Glomerular visceral epithelial cell (primary cell): ENCODE results near the gene CFAP221.

ENCODE experiments used
- DNase-seq: peaks from one replicate; pipeline ENCODE4 v3.0.0-alpha.2; 2016; ENCODE audit errors: extremely low spot score

The CFAP221 gene

DNA sequence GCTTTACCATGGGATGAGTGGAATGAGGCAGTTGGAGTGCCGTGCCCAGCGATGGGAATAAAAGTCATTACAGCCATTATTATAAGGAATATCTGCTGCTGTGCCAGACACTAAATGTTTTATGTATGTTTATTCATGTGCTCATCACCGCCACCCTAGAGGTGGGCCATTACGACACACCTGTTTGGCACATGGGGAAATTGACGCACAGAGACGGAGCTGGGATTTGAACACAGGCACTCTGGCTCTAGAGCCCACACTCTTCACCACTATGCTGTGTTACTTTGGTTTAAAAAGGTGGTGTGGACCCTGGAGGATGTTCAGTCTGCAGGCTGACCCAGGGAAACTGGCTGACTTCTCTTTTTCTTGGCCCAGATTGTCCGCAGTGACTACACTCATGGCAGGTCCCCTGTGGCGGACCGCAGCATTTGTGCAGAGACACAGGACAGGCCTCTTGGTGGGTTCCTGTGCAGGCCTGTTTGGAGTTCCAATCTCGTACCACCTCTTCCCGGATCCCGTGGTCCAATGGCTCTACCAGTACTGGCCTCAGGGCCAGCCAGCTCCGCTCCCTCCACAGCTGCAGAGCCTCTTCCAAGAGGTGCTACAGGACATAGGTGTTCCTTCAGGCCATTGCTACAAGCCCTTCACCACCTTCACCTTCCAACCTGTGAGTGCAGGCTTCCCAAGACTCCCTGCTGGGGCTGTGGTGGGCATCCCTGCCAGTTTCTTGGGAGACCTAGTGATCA is 136.4 kb downstream of the CFAP221 start:
- no peak for DNase-seq

DNA sequence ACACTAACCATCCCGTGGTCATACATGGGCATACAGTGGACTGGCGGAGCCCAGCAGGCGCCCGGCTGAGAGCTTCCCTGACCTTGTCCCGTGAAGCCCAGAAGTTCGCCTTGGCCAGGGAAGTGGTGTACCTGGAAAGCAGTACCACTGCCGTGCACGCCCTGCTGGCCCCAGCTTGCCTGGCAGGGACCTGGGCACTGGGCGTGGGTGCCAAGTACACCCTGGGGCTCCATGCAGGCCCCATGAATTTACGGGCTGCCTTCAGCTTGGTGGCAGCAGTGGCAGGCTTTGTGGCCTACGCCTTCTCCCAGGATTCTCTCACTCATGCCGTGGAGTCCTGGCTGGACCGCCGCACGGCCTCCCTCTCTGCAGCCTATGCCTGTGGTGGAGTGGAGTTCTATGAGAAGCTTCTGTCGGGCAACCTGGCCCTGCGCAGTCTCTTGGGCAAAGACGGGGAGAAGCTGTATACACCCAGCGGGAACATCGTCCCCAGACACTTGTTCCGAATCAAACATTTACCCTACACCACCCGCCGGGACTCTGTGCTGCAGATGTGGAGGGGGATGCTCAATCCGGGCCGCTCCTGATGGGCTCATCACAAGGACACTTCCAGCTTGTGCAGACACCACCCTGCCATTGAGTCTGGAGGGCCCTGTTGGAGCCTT is 137.1 kb downstream of the CFAP221 start:
- no peak for DNase-seq

DNA sequence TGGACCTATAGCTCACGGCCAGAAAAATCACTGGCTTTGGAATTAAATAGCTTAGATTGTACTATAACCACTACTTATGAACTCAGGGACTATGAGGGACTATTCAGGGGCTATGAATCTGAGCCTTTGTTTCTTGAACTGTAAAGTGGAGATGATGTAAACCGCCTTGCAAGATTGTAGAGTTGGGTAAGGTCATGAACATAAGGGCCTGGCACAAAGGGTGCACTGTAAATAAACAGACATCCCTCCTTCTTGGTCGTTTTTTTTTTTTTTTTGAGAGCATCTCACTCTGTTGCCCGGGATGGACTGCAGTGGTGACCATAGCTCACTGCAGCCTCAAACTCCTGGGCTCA is 137.6 kb downstream of the CFAP221 start:
- DNase-seq, result no peak

DNA sequence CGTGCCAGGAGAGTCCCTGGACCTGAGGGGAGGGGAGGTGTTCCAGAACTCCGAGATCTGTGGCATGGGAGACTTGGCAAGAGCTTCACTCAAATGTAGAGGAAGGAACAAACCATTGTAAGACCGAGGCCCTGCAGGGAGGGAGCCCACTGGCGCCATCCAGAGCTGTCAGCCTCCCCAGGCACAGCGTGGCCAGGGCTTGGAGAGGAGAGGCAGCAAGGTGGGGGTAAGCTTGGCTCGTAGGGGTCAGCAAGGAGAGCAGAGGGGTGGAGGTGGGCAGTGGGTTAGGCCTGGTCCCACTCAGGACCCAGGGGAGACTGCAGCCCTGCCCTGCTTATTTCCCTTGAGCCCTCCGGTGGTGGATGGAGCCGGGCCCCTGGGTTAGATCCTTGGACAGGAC is 138.3 kb downstream of the CFAP221 start:
- DNase-seq, result no peak

DNA sequence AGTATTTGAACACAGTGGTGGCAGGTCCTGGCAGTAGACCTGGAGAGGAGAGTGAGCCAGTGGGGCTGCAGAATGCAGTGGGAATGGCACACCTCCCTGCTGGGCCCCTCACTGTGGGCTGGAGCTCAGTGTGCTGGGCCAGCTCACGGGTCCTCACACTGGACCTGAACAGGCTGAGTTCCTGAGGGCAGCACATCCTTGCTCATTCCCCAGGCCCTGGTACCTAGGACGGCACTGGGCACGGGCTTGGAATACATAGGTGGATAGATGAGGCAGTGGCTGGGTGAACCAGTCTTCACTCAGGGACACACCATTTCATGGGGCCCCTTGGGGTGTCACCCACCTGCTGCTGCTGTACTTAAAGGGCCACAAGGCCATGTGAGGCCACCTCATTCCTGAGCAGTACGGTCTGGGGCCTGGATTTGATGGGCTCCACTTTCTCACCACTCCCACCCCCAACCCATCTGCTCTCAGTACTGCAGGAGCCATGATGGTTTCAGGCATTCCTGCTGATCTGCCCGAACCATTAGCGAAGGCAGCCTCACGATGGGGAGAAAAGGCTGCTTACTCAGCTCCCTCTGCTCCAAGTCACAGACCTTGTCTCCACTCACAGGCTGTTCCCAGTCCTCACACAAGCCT is 138.9 kb downstream of the CFAP221 start:
- DNase-seq, result no peak

DNA sequence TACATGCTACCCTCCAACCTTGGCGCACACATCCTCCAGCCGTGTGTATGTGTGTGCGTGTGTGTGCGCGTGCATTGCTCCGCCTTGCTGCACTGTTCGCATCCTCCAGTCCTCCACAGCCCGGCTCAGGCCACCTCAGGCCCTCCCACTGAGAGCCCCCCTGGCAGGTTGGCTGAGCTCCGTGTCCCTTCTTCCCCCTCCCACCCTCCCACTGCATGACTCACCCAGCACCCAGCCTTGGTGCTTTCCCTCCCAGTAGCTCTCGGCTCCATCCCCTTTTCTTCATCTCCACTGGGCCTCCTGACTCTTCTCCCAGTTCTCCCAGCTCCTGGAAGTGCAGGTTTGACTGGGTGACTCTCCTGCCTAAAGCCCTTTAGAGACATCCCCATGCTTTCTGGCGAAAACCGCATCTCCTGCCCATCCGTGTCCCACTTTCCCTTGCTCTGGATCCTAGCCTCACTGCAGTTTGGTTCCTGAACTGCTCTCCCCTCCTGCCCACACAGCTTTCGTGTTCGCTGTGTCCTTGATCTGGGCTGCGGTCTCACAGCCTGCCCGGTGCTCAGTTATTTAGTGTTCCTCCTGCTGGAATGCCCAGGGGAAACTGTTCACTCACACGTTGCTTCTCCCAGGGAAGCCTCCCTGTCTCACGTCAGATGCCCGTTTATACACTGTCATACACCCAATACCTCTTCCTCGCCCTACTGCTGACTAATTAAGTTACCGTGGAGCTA is 139.6 kb downstream of the CFAP221 start:
- peak; percentile 78 for DNase-seq

DNA sequence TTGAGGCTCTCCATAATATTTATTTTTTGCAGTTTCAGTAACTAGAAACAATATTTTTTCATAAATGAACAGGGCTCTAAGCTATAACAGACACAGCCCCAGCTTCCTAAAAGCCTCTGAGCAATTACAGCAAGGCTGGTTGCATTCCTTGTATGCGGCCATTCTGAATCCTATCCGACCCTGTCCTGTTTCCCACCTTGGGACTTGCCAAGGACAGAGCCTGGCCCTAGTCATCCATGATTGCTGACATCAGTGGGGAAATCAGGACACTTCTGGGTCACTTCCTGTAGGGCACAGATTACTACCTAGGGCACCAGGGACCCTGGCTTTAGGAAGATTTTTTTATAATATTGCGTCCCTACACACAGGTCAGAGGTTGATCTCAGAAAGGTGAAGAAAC is 140.3 kb downstream of the CFAP221 start:
- DNase-seq, result no peak

DNA sequence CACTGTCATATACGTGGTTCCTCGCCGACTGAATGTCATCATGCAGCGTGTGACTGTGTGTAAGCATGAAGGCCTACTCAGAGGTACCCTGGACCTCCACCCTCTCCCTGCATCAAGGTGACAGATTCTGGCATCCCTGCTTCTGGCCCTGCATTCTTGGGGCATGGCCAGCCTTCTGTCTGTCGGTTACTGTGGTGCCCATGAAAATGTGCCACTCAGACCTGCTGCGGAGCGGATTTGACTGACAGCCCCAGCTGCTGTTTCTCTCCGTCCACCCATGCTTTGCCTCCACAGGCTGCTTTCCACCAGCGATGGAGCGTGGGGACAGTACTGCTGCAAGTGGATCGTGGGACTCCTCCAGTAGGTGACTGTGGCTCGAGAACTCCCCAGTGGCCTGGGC is 144.4 kb downstream of the CFAP221 start:
- DNase-seq, result no peak

DNA sequence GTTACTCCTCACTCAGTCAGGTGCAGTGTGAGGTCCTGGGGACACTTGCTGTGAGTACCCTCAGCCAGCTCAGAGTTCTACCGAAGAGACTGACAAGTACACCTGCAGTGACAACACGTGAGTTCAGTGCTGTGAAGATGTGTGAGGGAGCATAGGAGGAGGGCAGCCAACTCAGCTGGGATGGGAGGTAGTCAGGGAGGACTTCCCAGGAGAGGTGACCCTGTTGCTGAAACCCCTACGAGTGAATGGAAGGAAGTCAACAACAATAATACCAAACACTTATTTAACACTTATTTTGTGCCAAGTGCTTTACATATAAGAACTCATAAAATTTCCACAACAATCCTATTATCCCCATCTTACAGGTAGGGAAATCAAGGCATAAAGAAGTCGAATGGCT is 145.0 kb downstream of the CFAP221 start:
- DNase-seq, result no peak

DNA sequence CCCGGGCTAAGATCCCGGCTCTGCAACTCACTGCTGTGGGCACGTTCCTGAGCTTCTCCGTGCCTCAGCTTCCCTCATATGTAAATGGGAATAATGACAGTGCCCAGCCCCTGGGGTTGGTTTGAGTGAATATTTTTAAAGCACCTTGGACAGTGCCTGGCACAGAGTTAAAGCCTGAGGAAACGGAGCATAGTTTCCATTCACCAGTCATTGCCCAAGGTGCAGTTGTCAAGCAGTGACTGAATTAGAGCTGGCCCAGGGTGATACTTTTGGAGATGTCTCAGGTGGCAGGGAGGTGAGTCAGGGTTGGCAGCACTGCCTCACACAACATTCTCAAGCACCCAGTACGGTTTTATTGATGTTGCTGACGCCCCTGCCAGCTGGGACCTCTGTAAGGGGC is 146.9 kb downstream of the CFAP221 start:
- no peak for DNase-seq

DNA sequence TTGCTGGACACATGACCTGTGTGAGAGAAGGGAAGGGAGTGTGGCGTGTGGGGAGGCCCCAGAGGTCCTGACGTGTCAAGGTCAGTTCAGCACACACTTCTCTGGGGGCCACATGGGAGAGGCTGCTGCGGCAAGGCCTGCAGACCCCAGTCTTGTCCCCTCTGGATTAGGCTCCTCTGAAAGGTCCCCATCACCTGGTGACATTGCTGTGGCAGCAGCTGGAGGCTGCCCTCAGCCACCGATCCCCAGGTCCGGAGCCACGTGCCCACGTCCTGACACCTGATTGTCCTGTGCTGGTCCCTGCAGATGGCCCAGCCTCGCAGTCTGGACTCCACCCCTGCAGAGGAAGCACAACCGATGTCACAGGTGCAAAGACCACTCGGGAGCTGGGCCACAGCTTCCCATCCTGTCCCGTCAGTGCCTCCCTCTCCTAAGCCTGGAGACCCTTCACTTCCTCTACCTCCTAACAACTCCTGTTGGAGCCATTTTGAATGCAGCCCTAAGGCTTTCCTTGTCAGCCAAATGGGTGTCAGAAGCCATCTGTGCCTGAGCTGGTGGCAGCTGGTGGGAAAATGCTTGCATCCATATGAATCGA is 147.5 kb downstream of the CFAP221 start:
- no peak for DNase-seq

DNA sequence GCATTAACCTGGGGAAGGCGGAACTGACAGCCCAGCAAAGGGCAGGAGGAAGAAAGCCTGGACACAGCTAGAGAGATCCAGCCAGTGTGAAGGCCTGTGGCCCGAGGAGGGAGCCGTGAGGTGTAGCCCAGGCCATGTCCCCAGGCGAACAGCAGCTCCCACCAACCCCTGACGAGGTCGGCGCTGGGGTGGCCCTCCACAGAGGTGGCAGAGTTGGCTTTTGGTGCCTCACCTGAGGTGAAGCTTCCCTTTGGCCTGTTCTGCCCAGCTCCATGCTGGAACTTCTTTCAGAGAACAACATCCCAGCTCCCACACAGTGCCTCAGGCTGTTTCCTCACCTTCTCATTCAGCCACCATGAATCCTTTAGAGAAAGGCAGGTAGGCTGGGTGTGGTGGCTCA is 148.1 kb downstream of the CFAP221 start:
- no peak for DNase-seq

DNA sequence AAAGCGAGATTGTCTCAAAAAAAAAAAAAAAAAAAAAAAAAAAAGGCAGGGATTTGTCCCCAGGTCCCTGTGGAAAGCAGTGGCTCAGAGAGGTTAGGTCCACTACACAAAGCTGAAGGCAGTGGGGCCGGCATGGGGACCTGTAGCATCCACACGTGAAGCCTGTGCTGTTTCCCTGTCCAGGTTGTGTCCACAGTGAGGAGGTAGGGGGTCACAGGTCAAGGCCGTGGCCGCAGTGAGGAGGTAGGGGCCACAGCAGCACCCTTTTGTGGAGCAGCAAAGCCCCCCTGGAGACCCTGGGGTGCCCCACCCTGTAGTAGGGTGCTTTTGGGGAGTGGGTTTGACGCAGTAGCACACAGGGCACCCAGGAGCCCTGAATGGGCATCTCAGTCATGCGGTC is 148.7 kb downstream of the CFAP221 start:
- DNase-seq, result no peak

DNA sequence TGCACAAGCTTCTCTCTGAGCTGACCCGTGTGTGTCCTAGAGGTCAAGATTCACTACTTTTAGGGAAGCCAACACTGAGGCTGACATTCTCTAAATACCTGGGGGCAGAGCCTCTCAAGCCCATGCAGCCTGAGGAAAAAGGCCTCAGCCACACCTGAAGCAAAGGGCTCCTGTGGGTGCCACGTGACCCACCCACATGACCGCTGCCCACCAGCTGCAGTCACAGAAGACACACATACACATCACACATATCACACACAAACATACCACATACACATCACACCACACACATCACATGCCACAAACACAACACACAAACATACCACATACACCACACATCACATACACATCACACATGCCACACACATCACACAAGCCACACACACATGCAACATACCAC is 149.3 kb downstream of the CFAP221 start:
- no peak for DNase-seq

DNA sequence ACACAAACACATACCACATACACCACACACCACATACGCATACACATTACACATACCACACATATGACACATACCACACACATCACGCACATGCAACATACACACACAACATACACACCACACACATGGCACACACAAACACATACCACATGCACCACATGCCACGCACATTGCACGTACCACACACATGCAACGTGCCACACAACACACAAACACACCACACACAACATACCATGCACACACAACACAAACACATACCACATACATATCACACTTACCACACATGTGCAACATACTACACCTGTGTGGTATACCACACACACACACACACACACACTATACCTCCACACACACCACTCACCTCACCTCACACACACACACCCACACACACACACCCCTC is 149.7 kb downstream of the CFAP221 start:
- no peak for DNase-seq

DNA sequence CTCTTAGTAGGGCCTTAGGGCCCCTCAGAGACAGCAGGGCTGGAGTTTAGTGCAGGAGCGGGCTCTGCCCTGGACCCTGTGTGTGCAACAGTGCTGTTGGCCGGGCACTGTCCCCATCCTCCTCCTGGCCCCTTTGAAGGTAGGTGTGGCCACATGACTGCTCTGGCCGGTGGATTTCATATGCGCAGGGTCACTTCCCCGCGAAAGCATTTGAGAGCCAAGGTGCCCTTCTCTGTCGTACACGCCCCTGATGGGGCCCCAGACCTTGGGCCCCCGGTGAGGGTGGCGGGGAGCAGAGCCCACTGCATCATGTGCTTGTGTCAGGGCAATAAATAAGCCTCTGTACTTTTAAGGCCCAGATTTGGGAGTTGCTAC is 150.2 kb downstream of the CFAP221 start:
- DNase-seq, result no peak

DNA sequence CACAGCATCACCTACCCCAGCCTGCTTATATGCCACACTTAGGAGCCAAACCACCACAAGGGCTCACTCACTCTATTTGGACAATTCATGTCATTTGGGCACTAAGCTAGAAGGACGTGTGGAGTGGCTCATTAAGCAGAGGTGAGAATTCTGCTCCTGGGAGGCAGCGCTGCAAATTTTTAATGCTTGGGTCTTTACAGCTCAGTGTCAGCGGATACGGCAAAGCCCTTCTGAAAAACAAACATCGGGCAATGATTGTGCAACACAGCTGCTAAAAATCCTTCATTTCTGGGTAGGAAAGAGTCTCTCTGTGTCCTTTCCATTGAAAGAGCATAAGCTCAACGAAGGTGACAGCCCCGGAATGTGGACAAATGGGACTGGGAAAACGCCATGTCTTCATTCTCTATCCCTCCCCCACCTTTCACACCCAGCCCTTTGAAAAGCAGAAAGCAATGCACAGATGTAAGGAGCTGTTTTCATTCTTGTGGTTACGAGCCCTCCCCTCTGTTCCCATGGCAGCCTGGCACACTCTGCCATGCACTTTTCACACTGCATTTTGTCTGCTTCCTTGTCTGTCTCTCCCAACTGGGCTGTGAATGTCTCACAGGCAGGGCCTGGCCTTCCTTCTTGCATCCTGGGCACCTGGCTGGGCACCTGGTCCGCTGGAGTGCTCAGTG is 150.7 kb downstream of the CFAP221 start:
- peak; percentile 74 for DNase-seq

DNA sequence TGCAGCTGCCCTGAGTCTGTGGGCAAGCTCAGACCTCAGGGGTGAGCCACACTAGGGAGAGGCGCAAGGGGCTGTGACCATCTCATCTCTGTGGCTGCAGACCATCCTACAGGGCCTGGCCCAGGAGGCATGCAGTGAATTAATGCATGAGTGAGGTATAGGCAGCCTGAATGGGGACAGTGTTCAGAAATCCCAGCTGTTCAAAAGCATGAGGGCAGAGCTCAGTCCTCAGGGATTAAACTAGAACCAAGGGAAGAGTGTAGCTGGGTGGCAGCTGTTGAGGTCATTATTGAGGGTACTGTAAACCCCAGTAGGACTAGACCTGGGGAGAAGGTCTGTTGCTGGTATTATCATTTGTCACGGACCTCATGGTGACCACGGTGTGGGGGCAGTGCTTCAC is 151.8 kb downstream of the CFAP221 start:
- DNase-seq, result no peak

DNA sequence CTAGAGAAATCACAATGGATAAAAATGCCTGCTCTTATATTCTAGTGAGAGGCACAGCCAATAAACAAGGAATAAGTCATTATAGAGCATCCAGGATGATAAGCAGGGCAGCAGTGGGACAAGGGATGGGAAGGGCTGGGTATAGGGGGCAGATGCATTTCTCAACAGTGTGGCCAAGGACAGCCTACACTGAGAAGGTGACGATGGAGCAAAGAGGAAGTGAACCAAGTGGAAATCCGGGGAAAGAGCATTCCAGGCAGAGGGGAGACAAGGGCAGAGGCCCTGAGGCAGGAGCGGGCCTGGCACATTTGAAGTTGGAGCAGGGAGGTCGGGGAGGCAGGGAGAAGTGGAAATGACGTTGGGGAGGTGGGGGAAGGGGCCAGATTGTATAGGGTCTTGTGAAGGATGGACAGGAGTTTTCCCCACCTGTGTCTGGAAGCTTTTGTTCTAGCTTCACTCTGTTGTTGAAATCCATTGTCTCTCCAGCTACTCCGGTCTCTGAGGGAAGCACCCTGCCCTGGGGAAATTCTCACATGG is 152.3 kb downstream of the CFAP221 start:
- DNase-seq, result no peak

DNA sequence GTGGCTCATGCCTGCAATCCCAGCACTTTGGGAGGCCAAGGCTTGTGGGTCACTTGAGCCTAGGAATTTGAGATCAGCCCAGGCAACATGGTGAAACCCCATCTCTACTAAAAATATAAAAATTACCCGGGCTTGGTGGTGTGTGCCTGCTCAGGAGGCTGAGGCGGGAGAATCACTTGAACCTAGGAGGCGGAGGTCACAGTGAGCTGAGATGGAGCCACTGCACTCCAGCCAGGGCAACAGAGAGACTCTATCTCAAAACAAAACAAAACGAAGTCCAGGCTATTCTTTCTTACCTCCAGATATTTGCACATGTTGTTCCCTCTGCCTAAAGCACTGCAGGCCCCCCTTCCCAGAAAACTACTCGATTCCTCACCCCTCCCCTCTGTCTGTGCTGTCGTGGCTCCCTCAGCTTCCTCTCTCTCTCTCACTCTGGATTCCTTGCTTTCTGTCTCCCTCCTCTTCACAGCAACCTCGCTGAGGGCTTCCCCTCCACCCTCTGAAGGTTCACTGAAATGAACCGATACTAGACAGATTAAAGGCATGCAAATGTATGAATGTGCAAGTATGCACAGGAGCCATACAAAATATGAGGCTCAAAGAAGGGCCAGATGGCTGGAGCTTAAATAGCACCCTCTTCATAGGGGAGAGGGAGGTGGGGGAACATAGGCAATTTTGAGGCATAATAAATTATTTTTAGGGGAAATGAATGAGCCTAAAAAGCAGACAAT is 153.2 kb downstream of the CFAP221 start:
- DNase-seq, result no peak

DNA sequence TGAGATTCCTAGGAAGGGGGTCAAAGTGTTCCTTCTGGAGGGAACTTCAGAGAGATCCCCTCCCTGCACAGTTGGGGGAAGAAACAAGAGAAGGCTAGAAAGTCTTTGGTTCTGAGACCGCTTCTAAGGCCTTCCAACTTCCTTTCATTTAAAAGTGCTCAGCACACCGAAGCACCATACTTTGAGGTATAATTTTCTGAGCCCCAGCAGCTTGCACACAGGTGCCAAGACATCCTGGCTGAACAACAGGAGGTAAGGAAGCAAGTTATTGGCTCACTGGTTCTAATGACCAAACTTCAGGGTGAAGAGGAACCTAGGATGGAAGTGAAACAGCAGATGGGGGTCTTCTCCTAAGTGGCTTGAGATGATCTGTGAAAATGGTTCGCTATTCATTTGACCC is 154.0 kb downstream of the CFAP221 start:
- DNase-seq, result no peak
